Neutrophil (primary cell): ENCODE data around the gene LAPTM5.

Source experiments
- H3K27ac ChIP-seq: fragments of 200-600 bp; sonication (generic); 2 replicates; pipeline ENCODE4 v1.5.1; 2016; ENCODE audit warnings: mild to moderate bottlenecking, moderate library complexity
- H3K27me3 ChIP-seq: fragments of 200-600 bp; sonication (generic); 2 replicates; pipeline ENCODE4 v1.6.0; 2016; ENCODE audit warnings: mild to moderate bottlenecking
- H3K36me3 ChIP-seq: fragments of 200-600 bp; sonication (generic); 2 replicates; pipeline ENCODE4 v1.5.1; 2017
- H3K4me1 ChIP-seq, 2 experiments: fragments of 200-600 bp in 1 of 2; sonication (generic) in 1 of 2; 1 replicate in 1 of 2; 2 replicates in 1 of 2; pipeline versions ENCODE4 v1.5.1 to v1.6.1; 2013 to 2016; ENCODE audit warnings: low read depth in 1 of 2, low read length in 1 of 2, mild to moderate bottlenecking in 1 of 2, moderate library complexity in 1 of 2; ENCODE audit not compliant: control insufficient read depth in 1 of 2, insufficient read depth in 1 of 2
- H3K4me3 ChIP-seq, 2 experiments: fragments of 200-600 bp in 1 of 2; sonication (generic) in 1 of 2; 1 replicate in 1 of 2; 2 replicates in 1 of 2; pipeline ENCODE4 v1.5.1; 2013 to 2016; ENCODE audit warnings: low read depth in 1 of 2, low read length in 1 of 2, mild to moderate bottlenecking in 1 of 2, moderate library complexity in 1 of 2
- H3K9me3 ChIP-seq: fragments of 200-600 bp; sonication (generic); 2 replicates; pipeline ENCODE4 v1.5.1; 2016
- CTCF ChIP-seq: fragments of 200-600 bp; sonication (generic); IDR thresholded peaks from 2 replicates; pipeline ENCODE4 v1.5.1; 2016; ENCODE audit warnings: antibody characterized with exemption

LAPTM5 gene

GRCh38 chr1:30757352-30758120 lies at the start of gene LAPTM5:
Gene LAPTM5, minus strand, starts transcription at chr1:30757774. Its CDS starts 29 bp downstream, at chr1:30757745.
- Histone ChIP-seq H3K4me1 (peaks cover 81 to 92% of the 10 kb centered on the region in 2 experiments), H3K27me3 (no peaks in the 10 kb centered on the region), H3K36me3 (peaks cover 24% of the 10 kb centered on the region), H3K4me3 (peak within 1 kb of the TSS; percentile 95 to 98), H3K27ac (peak within 1 kb of the TSS; percentile 100), H3K9me3 (no peaks in the 10 kb centered on the region)
- peak; percentile 44 for TF ChIP-seq CTCF

DNA sequence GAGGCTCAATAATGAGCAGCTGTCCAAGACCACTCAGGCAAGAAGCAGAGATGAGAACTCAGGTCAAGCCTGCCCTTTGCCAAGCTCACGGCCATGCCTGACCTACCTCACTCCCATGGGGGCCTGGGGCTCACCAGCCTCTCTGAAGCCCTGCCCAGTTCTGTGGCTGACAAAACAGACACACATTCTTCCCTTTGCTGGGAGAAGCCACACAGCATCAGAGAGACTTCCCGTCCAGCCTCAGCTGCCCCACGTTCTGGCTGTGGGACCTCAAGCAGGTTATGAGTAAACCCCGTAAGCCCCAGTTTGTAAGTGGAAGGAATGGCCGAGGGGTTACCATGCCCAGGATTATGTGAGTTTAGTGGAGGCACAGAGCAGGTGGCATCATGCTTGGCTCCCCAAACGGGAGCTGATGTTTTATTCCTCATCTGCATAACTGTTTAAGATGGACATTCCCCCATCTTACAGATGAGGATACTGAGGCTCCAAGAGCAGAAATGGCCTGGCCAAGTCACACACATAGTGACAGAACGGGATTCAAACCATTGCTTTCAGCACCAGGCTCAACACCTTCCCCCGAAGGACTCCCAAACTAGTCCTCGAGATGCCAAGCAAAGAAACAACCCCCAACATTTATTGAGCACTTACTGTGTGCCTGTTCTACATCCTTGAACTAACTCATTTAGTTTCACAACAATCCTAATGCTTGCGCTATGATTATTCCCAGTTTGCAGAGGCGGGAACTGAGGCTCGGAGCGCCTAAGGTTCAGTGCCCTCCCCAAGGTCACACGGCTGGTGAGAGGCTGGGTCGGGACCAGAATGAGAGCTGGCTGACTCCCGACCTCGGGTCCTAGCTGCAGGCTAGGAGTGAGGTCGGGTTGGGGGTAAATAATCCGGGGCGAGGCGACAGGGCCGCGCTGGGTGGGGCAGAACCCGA lies 49.1 kb upstream of the LAPTM5 start:
- Histone ChIP-seq H3K36me3 (no peaks in the 10 kb centered on the region), H3K9me3 (no peaks in the 10 kb centered on the region), H3K27me3 (peaks cover 100% of the 10 kb centered on the region), H3K4me3 (no peak overlapping the region), H3K4me1 (peaks cover 3 to 4% of the 10 kb centered on the region in 2 experiments), H3K27ac (no peak overlapping the region)
- no peak for TF ChIP-seq CTCF

- Histone ChIP-seq H3K4me1 (peaks cover 3 to 7% of the 10 kb centered on the region in 2 experiments), H3K27me3 (peaks cover 90% of the 10 kb centered on the region), H3K27ac (no peak overlapping the region), H3K36me3 (no peaks in the 10 kb centered on the region), H3K4me3 (no peak overlapping the region), H3K9me3 (no peaks in the 10 kb centered on the region)
- no peak for TF ChIP-seq CTCF
These were observed 47.9 kb upstream of the LAPTM5 start for GRCh38 chr1:30805304-30806003.

DNA sequence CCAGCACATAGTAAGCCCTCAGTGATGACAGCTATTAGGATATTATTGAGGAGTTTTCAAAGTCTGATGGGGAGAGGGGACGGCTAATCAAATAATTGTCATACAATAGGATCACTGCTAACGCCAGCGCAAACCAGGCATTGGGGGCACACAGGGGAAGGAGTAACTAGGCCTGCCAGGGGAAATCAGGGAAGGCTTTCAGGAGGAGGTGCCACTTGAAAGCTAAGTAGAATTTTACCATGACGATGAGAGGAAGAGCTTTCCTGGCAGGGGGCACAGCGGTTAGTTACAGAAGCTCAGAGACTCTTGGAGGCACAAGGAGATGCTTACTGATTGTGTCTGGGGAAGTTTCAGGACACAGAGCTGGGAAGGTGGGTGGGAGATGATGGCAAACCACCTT lies 47.2 kb upstream of the LAPTM5 start:
- H3K27ac ChIP-seq = no peak overlapping the region
- H3K4me1 ChIP-seq = peaks cover 3 to 7% of the 10 kb centered on the region in 2 experiments

More for the DNA sequence above, 47.2 kb upstream of the LAPTM5 start:
- H3K4me3 ChIP-seq = no peak overlapping the region
- no peaks in the 10 kb centered on the region for H3K36me3 ChIP-seq
- peaks cover 84% of the 10 kb centered on the region for H3K27me3 ChIP-seq
- TF ChIP-seq CTCF = no peak
- no peaks in the 10 kb centered on the region for H3K9me3 ChIP-seq
